Activated naive CD8-positive, alpha-beta T cell treated with anti-CD3 and anti-CD28 coated beads, Interleukin-2, amount 50 U/mL, for 24 hours (primary cell): ENCODE results near the gene INO80B.
"Not testable (repeated sequence)": the region's sequence is repeated elsewhere in the genome, so short reads cannot be mapped to it uniquely, and the experiment has no call there.

ENCODE experiments used
- ATAC-seq: fragments of 150-1000 bp; cut with Tn5 transposase; one replicate; pipeline ENCODE4 v1.10.0; 2021
- DNase-seq: peaks from one replicate; pipeline ENCODE4 v3.0.0; 2021
- H3K27ac Mint-ChIP-seq: one replicate; pipeline ENCODE4 v1.8.0; 2021; ENCODE audit warnings: mild to moderate bottlenecking, mixed read lengths
- H3K27me3 Mint-ChIP-seq: one replicate; pipeline ENCODE4 v1.8.0; 2021; ENCODE audit warnings: mixed read lengths
- H3K36me3 Mint-ChIP-seq: one replicate; pipeline ENCODE4 v1.8.0; 2021; ENCODE audit warnings: low read depth, mixed read lengths
- H3K4me1 Mint-ChIP-seq: one replicate; pipeline ENCODE4 v1.8.0; 2021; ENCODE audit warnings: mixed read lengths
- H3K4me3 Mint-ChIP-seq: one replicate; pipeline ENCODE4 v1.8.0; 2021; ENCODE audit warnings: mild to moderate bottlenecking, moderate library complexity, mixed read lengths
- H3K9me3 Mint-ChIP-seq: one replicate; pipeline ENCODE4 v1.8.0; 2021; ENCODE audit warnings: mixed read lengths

The INO80B gene

GRCh38 chr2:74457129-74457548, 2.3 kb downstream of the INO80B start:
- H3K27ac Mint-ChIP-seq: peak overlapping the region; percentile 97
- no peak for ATAC-seq

DNA sequence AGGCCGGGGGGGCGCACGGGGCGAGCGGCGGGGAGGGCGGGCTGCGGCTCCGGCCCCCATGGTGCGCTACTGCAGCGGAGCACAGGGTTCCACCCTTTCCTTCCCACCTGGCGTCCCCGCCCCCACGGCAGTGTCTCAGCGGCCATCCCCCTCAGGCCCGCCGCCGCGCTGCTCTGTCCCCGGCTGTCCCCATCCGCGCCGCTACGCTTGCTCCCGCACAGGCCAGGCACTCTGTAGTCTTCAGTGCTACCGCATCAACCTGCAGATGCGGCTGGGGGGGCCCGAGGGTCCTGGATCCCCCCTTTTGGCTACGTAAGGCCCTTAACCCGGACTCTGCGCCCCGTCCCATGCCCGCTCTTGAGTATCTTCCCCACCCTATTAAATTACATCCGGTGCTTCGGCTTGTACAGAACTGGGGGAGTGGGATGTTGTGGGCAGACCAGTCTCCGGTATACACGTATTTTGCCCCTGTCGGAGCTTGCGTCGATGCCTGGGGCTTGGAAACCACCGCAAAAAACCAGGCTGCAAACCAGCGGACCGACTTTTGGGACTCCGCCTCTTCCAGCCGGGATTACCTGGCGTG, 2.8 kb downstream of the INO80B start:
- Mint-ChIP-seq H3K9me3 (no peaks in the 10 kb centered on the region), H3K27ac (peak overlapping the region; percentile 97), H3K27me3 (peaks cover 2% of the 10 kb centered on the region), H3K4me1 (peaks cover 61% of the 10 kb centered on the region), H3K4me3 (peak overlapping the region; percentile 98), H3K36me3 (peaks cover 20% of the 10 kb centered on the region)
- ATAC-seq (peak; percentile 41), DNase-seq (peak; percentile 87)

More at GRCh38 chr2:74457129-74457548, 2.3 kb downstream of the INO80B start:
- peak overlapping the region; percentile 98 for H3K4me3 Mint-ChIP-seq
- peaks cover 17% of the 10 kb centered on the region for H3K36me3 Mint-ChIP-seq
- H3K27me3 Mint-ChIP-seq: peaks cover 2% of the 10 kb centered on the region
- H3K4me1 Mint-ChIP-seq: peaks cover 65% of the 10 kb centered on the region
- no peak for DNase-seq
- no peaks in the 10 kb centered on the region for H3K9me3 Mint-ChIP-seq

GRCh38 chr2:74458132-74458937, 3.4 kb downstream of the INO80B start, which contains the start of gene WBP1:
TSS of gene WBP1 (plus strand) at chr2:74458438. CDS start at chr2:74458603, 165 bp downstream.
- H3K4me3 Mint-ChIP-seq: peak within 1 kb of the TSS; percentile 98
- H3K36me3 Mint-ChIP-seq: peaks cover 21% of the 10 kb centered on the region
- H3K27ac Mint-ChIP-seq: peak within 1 kb of the TSS; percentile 97
- peaks cover 62% of the 10 kb centered on the region for H3K4me1 Mint-ChIP-seq
- ATAC-seq (peak; percentile 89), DNase-seq (peak; percentile 98)
- no peaks in the 10 kb centered on the region for H3K9me3 Mint-ChIP-seq
- peaks cover 2% of the 10 kb centered on the region for H3K27me3 Mint-ChIP-seq

GRCh38 chr2:74458938-74459363, 4.1 kb downstream of the INO80B start:
- Mint-ChIP-seq H3K27me3 (peaks cover 2% of the 10 kb centered on the region), H3K27ac (peak overlapping the region; percentile 97), H3K36me3 (peaks cover 22% of the 10 kb centered on the region), H3K4me3 (peak overlapping the region; percentile 98), H3K4me1 (peaks cover 67% of the 10 kb centered on the region), H3K9me3 (no peaks in the 10 kb centered on the region)
- ATAC-seq: no peak
- DNase-seq: no peak

DNA sequence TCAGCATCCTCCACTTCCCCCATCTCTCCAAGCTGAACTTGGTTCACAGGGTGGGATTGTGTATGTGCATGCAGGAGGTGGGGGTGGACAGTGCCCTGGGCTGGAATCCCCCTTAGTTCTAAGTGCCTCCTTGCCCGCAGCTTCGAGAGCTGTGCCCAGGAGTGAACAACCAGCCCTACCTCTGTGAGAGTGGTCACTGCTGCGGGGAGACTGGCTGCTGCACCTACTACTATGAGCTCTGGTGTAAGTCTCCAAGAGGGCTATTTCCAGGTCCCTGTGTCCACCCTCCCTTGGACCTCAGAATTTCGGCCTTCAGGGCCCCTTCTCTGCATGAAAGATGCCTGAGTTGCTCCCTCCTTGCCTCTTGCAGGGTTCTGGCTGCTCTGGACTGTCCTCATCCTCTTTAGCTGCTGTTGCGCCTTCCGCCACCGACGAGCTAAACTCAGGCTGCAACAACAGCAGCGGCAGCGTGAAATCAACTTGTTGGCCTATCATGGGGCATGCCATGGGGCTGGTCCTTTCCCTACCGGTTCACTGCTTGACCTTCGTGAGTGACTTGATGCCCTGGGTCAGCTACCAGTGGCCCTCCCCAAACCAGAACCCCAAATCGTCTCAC, 4.7 kb downstream of the INO80B start:
- H3K36me3 Mint-ChIP-seq: peaks cover 25% of the 10 kb centered on the region
- not testable (repeated sequence) for H3K27me3 Mint-ChIP-seq, DNase-seq, ATAC-seq, H3K9me3 Mint-ChIP-seq
- peak overlapping the region; percentile 63 for H3K27ac Mint-ChIP-seq
- H3K4me1 Mint-ChIP-seq: peaks cover 65% of the 10 kb centered on the region
- H3K4me3 Mint-ChIP-seq: peak overlapping the region; percentile 98

GRCh38 chr2:74460187-74460586, 5.3 kb downstream of the INO80B start:
- H3K4me1 Mint-ChIP-seq: peaks cover 60% of the 10 kb centered on the region
- H3K27me3 Mint-ChIP-seq, ATAC-seq, H3K27ac Mint-ChIP-seq, H3K9me3 Mint-ChIP-seq, DNase-seq: not testable (repeated sequence)
- H3K36me3 Mint-ChIP-seq: peaks cover 23% of the 10 kb centered on the region
- peak overlapping the region; percentile 98 for H3K4me3 Mint-ChIP-seq

GRCh38 chr2:74461187-74462053, 6.5 kb downstream of the INO80B start:
- H3K36me3 Mint-ChIP-seq: peaks cover 20% of the 10 kb centered on the region
- H3K4me1 Mint-ChIP-seq: peaks cover 53% of the 10 kb centered on the region
- no peak overlapping the region for H3K4me3 Mint-ChIP-seq
- H3K9me3 Mint-ChIP-seq: no peaks in the 10 kb centered on the region
- ATAC-seq (no peak), DNase-seq (no peak)
- no peak overlapping the region for H3K27ac Mint-ChIP-seq
- H3K27me3 Mint-ChIP-seq: peaks cover 2% of the 10 kb centered on the region

DNA sequence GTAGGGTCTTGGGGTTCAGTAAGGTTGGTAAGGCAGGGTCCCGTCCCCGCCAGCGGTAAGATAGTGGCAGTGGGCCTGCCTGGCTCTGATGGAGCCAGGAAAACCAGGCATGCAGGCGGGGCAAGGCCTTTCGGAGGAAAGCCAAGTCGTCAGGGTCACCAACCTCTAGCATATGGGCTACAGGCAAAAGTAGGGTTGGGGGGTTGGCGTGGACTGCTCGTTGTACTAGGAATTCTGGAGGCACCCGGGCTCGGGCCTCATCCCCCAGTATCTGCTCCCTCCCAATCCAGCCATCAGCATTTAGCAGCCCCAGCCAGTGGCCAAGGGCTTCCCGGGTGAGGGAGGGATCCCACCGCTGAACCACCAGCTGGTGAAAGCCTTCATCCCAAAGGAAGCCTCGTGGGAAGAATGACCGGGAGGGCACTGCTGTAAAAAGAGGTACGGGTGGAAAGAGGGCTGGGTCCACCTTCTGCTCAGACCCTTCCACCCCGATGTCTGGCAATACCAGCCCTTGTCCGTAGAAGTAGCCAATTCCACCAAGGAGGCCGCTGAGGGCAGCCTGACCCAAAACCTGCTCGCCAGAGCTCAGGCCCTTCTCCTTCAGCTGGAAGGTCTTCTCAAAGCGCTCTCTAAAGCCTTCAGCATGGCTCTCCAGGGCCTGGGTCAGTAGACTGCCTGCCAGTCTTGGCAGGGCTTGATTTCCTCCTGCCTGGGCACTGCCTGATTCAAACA, 7.3 kb downstream of the INO80B start:
- ATAC-seq: no peak
- peaks cover 45% of the 10 kb centered on the region for H3K4me1 Mint-ChIP-seq
- H3K27ac Mint-ChIP-seq: peak overlapping the region; percentile 62
- peaks cover 2% of the 10 kb centered on the region for H3K27me3 Mint-ChIP-seq
- H3K9me3 Mint-ChIP-seq: no peaks in the 10 kb centered on the region
- no peak for DNase-seq
- peaks cover 13% of the 10 kb centered on the region for H3K36me3 Mint-ChIP-seq
- H3K4me3 Mint-ChIP-seq: no peak overlapping the region

DNA sequence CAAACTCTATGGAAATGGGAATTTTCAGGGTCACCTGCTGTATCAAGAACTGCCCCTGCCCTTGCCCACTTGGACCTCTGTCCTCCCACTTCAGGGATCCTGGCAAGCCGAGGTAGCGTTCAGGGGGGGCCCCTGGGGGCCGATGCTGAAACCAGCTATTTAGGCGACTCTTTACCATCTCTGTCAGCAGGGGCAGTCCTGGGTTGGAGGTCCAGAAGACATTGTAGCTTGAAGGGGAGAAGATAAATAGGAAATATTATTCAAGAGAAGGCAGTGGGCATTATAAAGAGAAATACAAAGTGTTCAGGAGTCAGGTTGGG, 7.9 kb downstream of the INO80B start:
- peak overlapping the region; percentile 62 for H3K27ac Mint-ChIP-seq
- peaks cover 2% of the 10 kb centered on the region for H3K27me3 Mint-ChIP-seq

GRCh38 chr2:74464406-74464805, 9.5 kb downstream of the INO80B start:
- Mint-ChIP-seq H3K4me3 (peak overlapping the region; percentile 99), H3K4me1 (peaks cover 28% of the 10 kb centered on the region), H3K9me3 (no peaks in the 10 kb centered on the region), H3K36me3 (peaks cover 9% of the 10 kb centered on the region), H3K27me3 (no peaks in the 10 kb centered on the region), H3K27ac (peak overlapping the region; percentile 78)
- no peak for DNase-seq
- ATAC-seq: no peak

More for the DNA sequence above, 7.9 kb downstream of the INO80B start:
- no peak for ATAC-seq
- Mint-ChIP-seq H3K36me3 (peaks cover 12% of the 10 kb centered on the region), H3K4me1 (peaks cover 44% of the 10 kb centered on the region), H3K9me3 (no peaks in the 10 kb centered on the region), H3K4me3 (peak overlapping the region; percentile 99)
- no peak for DNase-seq

GRCh38 chr2:74470742-74471141, 15.9 kb downstream of the INO80B start:
- Mint-ChIP-seq H3K27ac (peak overlapping the region; percentile 68), H3K4me1 (peaks cover 31% of the 10 kb centered on the region), H3K4me3 (peak overlapping the region; percentile 61), H3K36me3 (peaks cover 11% of the 10 kb centered on the region)
- not testable (repeated sequence) for ATAC-seq, H3K9me3 Mint-ChIP-seq, DNase-seq, H3K27me3 Mint-ChIP-seq

GRCh38 chr2:74471332-74472065, 16.6 kb downstream of the INO80B start:
- no peaks in the 10 kb centered on the region for H3K27me3 Mint-ChIP-seq
- peak overlapping the region; percentile 98 for H3K4me3 Mint-ChIP-seq
- DNase-seq (no peak), ATAC-seq (no peak)
- no peaks in the 10 kb centered on the region for H3K9me3 Mint-ChIP-seq
- H3K4me1 Mint-ChIP-seq: peaks cover 27% of the 10 kb centered on the region
- peaks cover 11% of the 10 kb centered on the region for H3K36me3 Mint-ChIP-seq
- H3K27ac Mint-ChIP-seq: peak overlapping the region; percentile 97
